SW480 (cell line): ENCODE measurements around the gene CDC34.

ENCODE experiments used
- DNase-seq: peaks from one replicate; pipeline ENCODE4 v3.0.0-alpha.2; 2016; ENCODE audit warnings: low spot score

CDC34 gene

GRCh38 chr19:531753-532560 is at the start of gene CDC34:
TSS of gene CDC34 (plus strand) at chr19:531760. CDS start at chr19:531932, 172 bp downstream.
- DNase-seq = no peak

GRCh38 chr19:482186-483041 is 49.1 kb upstream of the CDC34 start:
- no peak for DNase-seq

GRCh38 chr19:483332-484072 is 48.1 kb upstream of the CDC34 start:
- no peak for DNase-seq

- DNase-seq = no peak
Observed at GRCh38 chr19:484494-484893, 47.1 kb upstream of the CDC34 start.

- no peak for DNase-seq
Observed at GRCh38 chr19:485077-485476, 46.5 kb upstream of the CDC34 start.

GRCh38 chr19:485583-486236 is 45.9 kb upstream of the CDC34 start:
- peak; percentile 73 for DNase-seq

GRCh38 chr19:488505-489417 is 42.8 kb upstream of the CDC34 start:
- peak; percentile 83 for DNase-seq

GRCh38 chr19:489418-490196 is 42.0 kb upstream of the CDC34 start:
- DNase-seq = no peak

GRCh38 chr19:491146-491741 is 40.3 kb upstream of the CDC34 start:
- DNase-seq = no peak

- no peak for DNase-seq
Observed at GRCh38 chr19:492091-492531, 39.4 kb upstream of the CDC34 start.

- DNase-seq = no peak
Observed at GRCh38 chr19:493391-494170, 38.0 kb upstream of the CDC34 start.

- DNase-seq = no peak
Observed at GRCh38 chr19:494171-495080, 37.1 kb upstream of the CDC34 start.

- DNase-seq = no peak
Observed at GRCh38 chr19:495081-495401, 36.5 kb upstream of the CDC34 start.

GRCh38 chr19:495402-496111 is 36.0 kb upstream of the CDC34 start:
- DNase-seq = peak; percentile 53

- DNase-seq = no peak
Observed at GRCh38 chr19:496112-496665, 35.4 kb upstream of the CDC34 start, which contains the start of gene MADCAM1. TSS of gene MADCAM1 (plus strand) at chr19:496486. CDS start at chr19:496500, 14 bp downstream.

GRCh38 chr19:496986-497385 is 34.6 kb upstream of the CDC34 start:
- DNase-seq = no peak

GRCh38 chr19:497491-497868 is 34.1 kb upstream of the CDC34 start:
- DNase-seq = no peak
